Medulla oblongata (tissue), 1 donor: ENCODE measurements around the gene ANKRD34C.

Experiments
- DNase-seq: peaks from one replicate; pipeline ENCODE4 v3.0.0-alpha.2; 2015; ENCODE audit errors: extremely low spot score

Gene ANKRD34C

DNA sequence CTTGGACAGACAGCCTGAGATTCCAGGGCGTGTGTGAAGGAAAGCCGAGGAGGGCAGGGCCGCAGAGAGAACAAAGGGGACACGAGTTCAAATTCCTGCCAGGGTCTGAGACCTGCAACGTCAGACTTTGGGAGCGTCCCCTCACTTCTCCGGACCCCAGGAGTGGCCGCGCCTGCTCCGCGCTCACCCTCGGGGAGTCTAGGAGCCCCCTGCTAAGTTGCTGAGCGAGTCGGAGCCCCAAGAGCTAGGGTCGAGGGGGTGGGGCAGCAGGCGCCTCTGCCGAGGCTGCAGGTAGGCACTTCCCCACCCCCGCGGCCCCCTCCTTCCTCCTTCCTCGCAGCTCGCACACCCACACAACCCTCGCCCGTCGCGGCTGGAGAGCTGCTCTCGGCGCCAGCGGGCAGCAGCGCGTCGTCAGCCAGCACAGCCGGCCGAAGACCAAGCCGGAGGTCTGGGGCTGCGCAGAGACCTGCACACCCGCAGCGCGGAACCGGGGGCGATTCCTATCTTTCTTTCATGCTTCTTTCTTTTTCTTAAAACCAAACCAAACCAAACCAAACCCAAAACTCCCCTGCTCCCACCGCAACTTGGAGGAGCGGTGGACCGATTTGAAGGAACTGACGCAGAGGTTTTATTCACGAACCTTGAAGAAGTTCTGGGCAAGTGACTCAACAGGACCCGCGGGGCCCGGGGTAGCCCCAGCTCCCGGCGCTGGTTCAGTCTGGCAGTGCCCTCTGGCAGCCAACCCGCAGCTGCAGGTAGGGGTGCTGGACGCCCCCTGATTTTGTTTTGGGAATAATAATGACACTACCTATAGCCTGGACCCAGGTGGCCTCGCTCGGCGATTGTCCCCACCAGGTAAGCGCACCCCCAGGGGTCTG, at the start of gene ANKRD34C:
Gene ANKRD34C, plus strand, starts transcription at position 352 of the 881 bp plus-strand sequence. CDS start 10,563 bp downstream, outside the sequence.
- no peak for DNase-seq

DNA sequence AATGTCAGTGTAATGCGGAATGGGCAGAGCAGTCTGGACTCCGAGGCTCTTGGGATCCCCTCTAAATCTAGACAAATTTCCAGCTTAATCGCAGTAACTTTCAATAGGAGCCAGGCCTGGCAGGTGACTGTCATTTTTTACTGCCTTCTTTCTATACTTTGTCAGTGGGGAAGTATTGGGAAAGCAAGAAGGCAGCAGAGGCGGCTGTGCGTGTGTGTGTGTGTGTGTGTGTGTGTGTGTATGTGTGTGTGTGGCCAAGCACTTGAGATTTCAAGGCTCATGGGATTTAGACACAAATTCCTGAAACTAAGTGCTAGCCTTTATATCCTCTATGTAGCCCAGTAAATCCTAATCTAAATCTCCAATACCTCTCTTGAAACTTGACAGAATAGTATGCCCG, 49.3 kb upstream of the ANKRD34C start:
- no peak for DNase-seq

DNA sequence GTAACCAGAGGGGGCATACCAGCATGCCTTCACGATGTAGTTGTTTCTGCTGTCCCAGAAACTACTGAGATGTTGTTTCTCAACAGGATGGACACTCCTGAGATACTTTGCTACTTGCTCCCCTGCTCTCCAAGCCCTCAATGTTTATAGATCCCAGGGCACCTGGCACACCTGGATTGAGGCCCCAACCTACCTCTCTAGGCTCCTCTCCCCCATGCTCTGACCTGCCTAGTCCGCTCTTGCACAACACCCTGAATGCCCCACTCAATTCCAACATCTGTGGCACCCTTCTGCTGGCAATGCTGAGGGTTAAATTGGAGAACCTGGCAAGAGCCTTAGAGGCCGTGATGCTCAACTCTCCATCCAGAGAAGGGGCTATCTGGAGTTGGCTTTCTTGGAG, 42.5 kb upstream of the ANKRD34C start:
- DNase-seq, result no peak

DNA sequence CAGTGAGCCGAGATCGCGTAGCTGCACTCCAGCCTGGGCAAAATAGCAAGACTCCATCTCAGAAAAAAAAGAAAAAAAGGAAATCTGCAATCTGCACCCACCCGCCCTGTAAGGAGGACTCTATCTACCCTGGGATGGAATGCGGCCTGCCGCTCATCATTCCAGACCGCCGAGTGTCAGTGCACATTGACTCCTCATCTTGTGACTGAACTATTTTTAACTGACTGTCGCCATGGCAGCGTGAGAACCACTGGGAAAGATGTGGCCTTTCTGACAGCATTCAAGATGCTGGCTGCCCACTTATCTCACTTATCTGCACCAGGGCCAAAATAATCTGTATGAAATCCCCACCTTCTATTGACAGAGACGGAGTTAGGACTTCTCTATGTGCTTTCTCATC, 38.8 kb upstream of the ANKRD34C start:
- DNase-seq, result no peak

DNA sequence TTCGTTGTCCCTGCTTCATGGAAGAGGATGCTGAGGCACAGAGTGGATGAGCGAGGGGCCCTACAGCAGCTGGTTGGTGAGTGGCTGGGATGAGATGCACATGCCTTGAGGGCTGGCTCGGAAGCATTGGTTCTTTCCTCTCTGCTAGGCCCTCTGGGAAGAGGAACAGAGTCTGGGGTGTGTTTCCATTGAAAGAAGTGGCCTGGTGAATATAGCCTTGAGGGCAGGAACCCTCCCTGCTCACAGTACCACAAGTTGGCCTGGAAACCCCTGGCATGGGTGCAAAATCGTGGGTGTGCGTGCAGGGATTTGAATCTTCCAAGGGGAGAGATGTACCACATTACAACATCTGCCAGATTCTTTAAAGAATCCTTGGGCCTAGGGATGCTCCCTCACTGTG, 37.6 kb upstream of the ANKRD34C start:
- no peak for DNase-seq

DNA sequence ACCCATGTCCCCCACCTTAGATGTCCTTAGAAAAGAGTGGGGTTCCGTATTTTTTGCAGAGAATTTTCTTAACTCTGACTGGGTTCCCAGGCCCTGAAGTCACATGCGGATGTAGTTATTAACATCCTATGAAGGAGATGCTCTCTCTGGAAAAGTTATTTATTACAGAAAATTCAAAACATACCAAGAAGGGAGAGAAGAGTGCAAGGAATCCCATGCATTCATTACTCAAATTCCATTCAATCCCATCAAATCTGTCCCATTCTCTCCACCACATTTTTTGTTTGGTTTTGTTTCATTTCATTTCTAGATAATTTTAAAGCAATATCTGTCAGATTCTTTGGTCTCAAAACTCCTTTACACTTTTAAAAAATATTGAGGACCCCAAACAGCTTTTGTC, 34.3 kb upstream of the ANKRD34C start:
- DNase-seq, result no peak

DNA sequence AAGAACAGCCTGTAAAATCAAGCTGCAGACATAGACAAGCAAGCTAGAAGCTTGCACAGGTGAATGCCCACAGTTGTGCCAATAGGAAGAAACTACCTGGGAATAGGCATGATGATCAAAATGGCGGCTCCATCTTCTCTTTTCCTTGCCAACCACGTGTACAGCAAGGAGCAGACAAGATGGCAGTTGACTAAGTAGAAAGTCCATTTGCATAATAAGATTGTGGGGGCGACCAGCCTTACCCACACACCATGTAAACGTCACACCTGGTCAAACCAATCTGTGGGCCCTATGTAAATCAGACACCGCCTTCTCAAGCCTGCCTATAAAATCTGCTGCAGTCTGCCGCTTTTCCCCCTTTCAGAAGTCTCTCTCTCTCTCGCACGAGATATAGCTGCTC, 25.1 kb upstream of the ANKRD34C start:
- no peak for DNase-seq

DNA sequence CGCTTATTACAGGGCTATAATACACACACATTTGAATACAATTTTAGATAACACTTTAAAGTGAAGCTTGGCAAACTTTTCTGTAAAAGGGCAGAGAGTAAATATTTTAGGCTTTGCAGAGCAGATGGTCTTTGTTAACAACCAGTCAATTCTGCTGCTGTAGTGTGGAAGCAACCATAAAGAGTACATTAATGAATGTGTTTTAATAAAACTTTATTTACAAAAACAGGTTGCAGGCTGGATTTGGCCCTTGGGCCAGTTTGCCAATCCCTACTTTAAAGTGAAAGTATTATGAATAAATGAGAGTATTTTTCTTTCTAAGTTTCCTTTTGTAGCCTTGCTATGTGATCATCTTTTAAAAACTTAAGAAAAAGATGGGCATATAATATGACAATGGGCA, 20.7 kb upstream of the ANKRD34C start:
- no peak for DNase-seq

DNA sequence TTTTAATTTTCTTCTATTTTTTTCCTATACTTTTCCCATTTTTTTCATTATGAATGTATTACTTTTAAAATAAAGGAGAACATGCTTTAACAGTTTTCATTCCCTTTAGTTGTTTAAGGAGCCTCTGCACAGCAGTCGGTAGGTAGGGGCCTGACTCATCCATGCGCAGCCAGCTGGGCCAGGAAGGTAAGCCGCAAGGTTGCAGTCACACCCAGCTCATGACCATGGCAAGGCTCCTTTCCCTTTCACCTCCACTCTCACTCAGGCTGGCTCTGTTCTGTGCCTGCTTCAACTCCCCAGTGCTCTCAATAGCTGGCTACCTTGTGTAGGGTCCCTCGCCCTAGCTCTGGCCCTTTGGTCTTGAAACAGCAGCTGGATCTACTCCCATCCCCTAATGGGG, 17.4 kb upstream of the ANKRD34C start:
- no peak for DNase-seq

DNA sequence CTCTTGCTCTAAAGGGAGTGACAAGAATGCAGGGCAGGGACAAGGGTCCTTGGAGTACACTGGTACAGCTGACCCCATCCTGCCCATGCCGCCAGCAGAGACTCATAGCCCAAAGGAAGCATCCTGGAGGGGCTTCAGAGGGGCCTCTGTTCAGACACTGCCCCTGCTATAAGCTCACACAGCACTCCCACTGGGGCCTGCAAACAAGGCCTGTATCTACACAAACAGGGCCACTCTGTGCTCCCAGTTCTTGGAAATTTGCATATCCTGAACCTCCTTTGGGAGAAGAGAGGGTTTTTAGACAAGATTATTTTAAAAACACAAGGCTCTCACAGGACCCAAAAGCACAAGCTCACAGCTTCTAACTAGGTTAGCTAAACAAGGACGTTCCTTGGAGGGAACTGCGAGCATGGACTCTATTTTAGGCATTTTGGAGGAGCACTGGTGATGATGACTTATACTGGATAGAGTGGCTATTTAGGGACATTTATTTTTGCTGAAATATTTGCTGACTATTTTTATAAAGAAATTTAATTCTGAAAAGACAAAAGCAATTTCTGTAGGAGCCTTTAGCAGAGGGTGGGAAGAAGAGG, 16.4 kb upstream of the ANKRD34C start:
- DNase-seq, result no peak

DNA sequence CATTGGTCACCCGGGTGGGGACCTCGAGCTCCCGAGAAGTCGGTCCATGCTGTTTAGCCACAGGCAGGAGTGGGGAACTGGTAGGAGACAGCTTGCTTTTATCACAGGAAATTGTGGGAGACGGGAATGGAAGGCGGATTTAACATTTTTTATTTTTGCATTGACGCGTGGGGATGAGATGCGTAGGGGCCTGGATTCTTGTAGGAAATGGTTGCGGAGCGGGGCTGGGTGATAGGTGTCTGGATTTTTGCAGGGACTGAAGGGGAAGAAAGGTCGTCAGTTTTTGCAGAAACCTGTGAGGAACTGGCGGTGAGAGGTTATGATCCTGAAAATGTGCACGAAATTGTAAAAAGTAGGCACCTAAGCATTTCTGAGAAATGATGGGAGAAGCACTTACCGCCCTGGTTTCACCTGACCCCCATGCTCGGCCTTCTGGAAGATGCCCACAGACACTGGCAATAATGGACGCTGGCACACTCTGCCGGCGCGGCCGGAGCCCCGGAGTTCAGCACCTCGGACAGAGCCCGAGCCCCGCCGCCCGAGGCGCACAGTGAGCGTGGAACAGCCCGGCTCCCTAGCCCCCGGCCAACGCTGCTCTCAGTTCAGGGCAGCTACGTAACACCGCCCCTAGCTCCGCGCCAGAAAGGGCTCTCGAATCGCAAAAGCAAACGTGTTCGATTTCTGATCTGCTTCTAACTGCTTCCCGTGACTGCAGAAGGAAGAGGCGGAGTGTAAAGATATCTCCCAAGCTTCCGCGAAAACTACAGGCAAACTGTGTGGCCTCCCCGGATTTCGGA, 928 bp downstream of the ANKRD34C start:
- DNase-seq, result peak; percentile 5

DNA sequence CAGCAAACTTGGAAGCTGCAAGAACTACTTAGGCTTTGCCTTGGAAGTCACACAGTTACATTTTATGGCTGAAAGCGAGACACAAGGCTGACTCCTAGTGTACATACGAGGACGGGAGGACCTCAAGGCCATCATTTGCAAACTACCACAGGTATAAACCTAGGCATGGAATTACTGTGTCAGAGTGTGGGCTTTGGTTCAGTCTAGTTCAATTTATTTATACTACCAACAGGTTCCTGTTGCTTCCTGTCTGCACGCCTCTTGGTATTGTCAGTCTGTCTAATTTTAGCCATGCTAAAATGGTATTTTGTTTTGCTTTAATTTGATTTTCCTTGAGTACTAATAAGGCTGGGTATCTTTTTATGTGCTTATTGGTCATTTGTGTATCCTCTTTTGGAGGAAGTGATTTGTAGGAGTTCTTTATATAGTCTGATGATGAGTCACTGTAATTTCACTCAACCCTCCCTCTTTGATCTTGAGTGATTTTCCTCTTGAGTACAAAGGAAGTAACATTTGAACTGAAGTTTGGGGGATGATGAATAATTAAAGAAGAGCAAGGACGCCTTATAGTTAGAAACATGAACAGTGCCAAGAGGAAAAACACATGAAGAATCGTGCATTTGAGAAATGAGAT, 8.2 kb downstream of the ANKRD34C start:
- DNase-seq, result no peak

DNA sequence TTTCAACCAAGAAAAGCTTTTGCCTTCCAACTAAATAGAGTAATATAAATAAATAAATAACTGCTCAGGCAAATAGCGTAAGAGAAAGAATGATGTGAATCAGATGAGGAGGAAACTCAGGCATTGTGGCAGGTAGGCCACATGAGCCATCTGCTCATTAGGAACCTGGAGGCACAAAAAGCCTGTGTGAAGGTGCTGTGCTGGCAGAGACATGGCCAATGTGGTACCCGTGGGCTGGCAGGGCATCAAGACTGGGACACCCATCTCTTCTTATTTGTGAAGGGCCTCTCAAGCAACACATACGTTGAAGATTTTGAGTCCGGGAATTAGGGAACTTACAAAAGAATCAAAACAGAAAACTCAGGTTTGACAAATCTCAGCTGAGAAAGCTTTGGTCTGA, 9.5 kb downstream of the ANKRD34C start:
- no peak for DNase-seq

DNA sequence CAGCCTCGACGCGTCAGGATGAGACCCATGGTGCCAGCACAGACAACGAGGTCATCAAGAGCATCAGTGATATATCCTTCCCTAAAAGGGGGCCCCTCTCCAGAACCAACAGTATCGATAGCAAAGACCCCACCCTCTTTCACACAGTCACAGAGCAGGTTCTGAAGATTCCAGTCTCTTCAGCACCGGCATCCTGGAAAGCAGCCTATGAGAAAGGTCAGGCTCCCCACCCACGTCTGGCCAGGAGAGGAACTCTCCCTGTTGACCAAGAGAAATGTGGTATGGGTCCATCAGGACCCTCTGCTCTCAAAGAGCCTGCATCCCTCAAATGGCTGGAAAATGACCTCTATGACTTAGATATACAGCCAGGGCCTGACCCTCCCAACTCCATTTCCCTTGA, 11.6 kb downstream of the ANKRD34C start:
- no peak for DNase-seq

DNA sequence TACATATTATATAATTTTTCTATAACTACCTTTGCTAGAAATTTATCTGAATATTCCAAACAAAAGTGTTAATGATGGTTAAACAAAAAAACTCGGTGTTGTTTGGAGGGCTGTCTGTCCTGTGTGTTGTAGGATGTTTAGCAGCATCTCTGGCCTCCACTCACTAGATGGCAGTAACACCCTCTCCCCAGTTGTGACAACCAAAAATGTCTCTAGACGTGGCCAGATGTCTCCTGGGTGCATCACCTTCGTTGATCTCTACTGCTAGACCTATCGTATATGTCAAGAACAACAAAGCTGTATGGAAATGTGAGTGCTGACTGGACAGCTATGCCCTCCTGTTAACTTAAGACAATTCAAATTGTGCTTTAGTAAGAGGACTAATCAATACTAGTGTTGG, 14.1 kb downstream of the ANKRD34C start:
- no peak for DNase-seq

DNA sequence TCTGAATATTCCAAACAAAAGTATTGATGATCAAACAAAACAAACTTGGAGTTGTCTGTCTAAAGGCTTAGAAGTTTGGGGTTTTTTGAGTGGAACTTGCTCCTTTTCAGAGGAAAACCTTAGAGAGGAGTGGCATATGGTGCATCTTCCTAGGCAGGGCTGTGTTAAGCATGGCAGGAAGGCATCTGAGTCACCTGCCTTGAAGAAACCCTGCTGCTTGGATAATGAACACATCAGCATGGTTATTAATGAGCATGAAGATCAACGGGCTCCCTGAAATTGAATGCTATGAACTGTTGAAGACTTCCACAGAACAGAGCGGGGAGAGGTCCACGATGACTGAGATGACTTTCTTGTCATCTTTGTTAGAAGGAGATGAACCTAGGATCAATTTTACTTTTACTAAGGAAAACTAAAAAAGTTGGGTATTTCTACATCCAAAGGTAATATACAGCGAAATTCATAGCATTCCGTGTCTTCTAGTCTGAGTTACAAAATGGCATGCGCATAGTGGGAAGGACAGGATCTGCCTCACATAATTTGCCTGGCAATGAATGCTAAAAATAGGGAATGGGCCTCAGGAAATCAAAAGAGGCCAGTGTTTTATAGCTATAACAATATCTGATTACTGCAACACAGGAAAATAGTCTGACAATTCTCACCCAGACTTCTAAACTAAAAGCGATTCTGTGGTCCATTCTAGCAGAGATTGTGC, 16.8 kb downstream of the ANKRD34C start:
- DNase-seq, result no peak

DNA sequence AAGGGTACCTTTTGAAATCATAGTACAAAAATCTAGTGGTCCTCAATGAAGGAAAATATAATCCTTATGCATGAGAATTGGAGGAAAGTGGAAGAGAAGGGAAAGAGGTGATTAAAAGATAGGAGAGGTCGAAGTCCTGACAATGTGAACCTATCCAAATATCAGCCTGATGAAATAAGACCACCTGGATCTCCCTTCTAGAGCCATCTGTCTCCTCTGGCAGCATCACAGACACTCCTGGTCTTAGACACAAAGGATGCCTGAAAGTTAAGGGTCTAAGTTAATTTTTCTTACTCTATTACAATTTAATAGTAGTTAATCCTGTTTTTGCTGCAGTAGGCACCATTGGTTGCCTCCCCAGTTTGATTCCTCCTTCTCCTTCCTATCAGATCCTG, 17.3 kb downstream of the ANKRD34C start:
- DNase-seq, result no peak

DNA sequence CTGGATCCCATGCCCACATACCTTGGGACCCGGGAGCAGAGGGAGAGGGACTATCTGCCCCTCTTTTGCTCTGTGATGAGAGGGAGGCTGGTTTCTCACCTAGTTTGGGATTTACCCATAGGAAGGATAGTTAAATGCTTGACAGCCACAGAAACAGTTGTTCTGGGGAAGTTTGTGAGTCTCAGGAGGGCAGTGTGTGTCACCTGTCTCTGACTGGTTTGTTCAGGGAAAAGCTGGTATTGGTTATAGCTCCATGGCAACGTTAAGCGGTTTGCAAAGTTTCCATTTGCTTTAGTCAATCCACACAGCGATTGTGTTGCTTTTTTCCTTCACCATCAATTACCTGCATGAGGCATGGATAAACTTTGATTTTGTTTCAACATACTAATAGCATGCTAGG, 24.7 kb downstream of the ANKRD34C start:
- no peak for DNase-seq

DNA sequence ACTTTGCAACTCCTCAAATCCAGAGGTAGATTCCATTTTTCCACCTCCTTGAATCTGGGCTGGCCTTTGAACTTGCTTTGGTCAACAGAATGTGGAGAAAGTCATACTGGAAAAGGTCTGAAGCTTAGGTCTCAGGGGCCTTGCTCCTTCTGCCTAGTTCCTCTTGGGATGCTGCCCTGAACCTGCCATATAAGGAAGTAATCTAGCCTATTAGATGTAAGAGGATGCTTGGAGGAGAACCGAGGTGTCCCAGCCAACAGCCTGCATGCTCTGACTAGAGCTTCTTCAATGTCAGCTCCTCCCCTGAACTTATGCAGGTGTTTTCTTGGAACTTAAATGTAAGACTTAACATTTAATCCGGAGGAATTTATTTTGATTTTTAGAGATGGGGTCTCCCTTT, 26.4 kb downstream of the ANKRD34C start:
- DNase-seq, result no peak

DNA sequence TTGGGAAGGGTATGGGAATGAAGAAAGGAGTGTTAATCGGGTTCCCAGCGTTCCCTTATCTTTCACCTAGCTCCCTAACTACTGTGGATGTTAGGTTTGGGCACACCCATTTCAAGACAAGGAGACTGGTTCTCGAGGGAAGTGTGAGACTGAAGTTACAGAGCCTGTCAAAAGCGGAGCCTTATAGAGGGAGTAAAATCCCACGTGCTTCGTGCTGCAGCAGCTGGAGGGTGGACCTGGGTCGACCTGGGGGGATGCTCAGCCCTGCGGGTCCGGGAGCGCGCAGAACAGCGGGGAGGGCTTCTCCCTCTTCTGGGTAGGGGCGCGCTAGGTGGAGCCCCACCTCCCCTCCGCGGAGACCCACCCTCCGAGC, 28.1 kb downstream of the ANKRD34C start:
- DNase-seq, result peak; percentile 5
